Duodenal mucosa (tissue), 2 donors: ENCODE measurements around the gene GABRB1.

Experiments
- H3K27ac ChIP-seq: one replicate; pipeline ENCODE4 v1.7.0; 2013; ENCODE audit warnings: low read depth, low read length
- H3K27me3 ChIP-seq, 2 donors: one replicate each; pipeline ENCODE4 v1.7.0; 2013; ENCODE audit warnings: low read length in 2 of 2, control low read depth in 1 of 2; ENCODE audit not compliant: insufficient read depth in 2 of 2, control insufficient read depth in 1 of 2
- H3K36me3 ChIP-seq, 2 donors: one replicate each; pipeline ENCODE4 v1.7.0; 2013; ENCODE audit warnings: low read length in 2 of 2, control low read depth in 1 of 2; ENCODE audit not compliant: insufficient read depth in 2 of 2, control insufficient read depth in 1 of 2
- H3K4me1 ChIP-seq, 2 donors: one replicate each; pipeline ENCODE4 v1.7.0; 2013; ENCODE audit warnings: low read length in 2 of 2, control low read depth in 1 of 2; ENCODE audit not compliant: insufficient read depth in 2 of 2, control insufficient read depth in 1 of 2
- H3K4me3 ChIP-seq, 2 donors: one replicate each; pipeline ENCODE4 v1.7.0; 2013; ENCODE audit warnings: low read length in 2 of 2, low read depth in 1 of 2
- H3K9ac ChIP-seq, 2 donors: one replicate each; pipeline ENCODE4 v1.7.0; 2013; ENCODE audit warnings: low read length in 2 of 2, low read depth in 1 of 2
- H3K9me3 ChIP-seq, 2 donors: one replicate each; pipeline ENCODE4 v1.7.0; 2013; ENCODE audit warnings: low read length in 2 of 2, control low read depth in 1 of 2; ENCODE audit not compliant: control insufficient read depth in 1 of 2

GABRB1 gene

DNA sequence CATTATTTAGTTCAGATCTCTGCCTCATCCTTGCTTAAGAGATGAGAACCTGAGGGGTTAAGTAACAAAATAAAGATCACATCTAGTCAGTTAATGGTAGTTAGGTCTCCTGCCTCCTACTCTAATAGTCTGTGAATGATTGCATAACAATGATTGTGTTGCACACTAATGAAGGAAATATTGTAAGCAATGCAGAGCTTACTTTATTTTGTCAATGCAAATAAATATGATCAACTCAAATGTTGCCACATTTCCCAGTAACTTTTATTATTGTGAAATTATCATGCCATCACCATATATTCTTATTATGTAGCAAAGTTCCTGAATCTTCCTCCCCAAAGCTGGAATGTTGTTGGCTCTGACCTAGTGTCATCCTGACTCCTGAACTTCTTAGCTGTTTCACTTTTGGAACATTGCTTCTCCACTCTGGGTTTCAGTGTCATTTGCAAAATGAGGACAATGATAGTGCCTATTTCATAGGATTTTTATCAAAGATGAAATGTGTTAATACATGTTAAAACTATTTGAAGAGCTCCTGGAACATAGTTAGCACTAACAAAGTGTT lies 20.9 kb upstream of the GABRB1 start:
- H3K36me3 ChIP-seq: no peaks in the 10 kb centered on the region
- H3K9ac ChIP-seq: no peak overlapping the region
- no peak overlapping the region for H3K27ac ChIP-seq
- H3K4me1 ChIP-seq: peaks cover 4 to 16% of the 10 kb centered on the region in 2 donors
- no peaks in the 10 kb centered on the region for H3K27me3 ChIP-seq
- H3K9me3 ChIP-seq: no peaks in the 10 kb centered on the region
- H3K4me3 ChIP-seq: peak overlapping the region; percentile 29 to 39

- H3K9me3 ChIP-seq: no peaks in the 10 kb centered on the region
- no peaks in the 10 kb centered on the region for H3K27me3 ChIP-seq
- H3K4me3 ChIP-seq: peak overlapping the region; percentile 29 to 39
- H3K27ac ChIP-seq: no peak overlapping the region
- no peak overlapping the region for H3K9ac ChIP-seq
- peaks cover 4 to 16% of the 10 kb centered on the region in 2 donors for H3K4me1 ChIP-seq
- H3K36me3 ChIP-seq: no peaks in the 10 kb centered on the region
These were observed 20.4 kb upstream of the GABRB1 start for GRCh38 chr4:47010912-47011446.

GRCh38 chr4:47012676-47013075 lies 18.7 kb upstream of the GABRB1 start:
- Histone ChIP-seq H3K9me3 (no peaks in the 10 kb centered on the region), H3K4me3 (no peak overlapping the region), H3K4me1 (peaks cover 4 to 16% of the 10 kb centered on the region in 2 donors), H3K27me3 (no peaks in the 10 kb centered on the region), H3K36me3 (no peaks in the 10 kb centered on the region), H3K9ac (no peak overlapping the region), H3K27ac (no peak overlapping the region)

- H3K27ac ChIP-seq: no peak overlapping the region
These were observed 18.0 kb upstream of the GABRB1 start for GRCh38 chr4:47013373-47013772.

DNA sequence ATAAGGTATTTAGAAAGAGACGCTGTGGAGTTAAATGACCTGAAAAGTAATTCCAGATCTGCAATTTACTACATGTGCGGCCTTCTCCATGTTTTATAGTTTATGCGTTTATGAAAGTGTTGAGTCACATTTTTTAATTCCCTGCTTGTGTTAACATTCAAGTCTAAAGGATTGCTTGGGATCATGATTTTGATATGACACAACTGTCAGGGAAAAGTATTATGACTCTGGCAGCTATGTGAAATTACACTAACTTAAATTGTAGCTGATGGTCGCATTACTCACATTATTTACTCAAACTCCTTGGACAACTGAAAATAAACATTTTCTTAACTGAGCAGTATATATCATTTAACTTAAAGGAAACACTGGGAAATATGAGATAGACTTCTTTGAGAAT lies 14.3 kb upstream of the GABRB1 start:
- H3K27ac ChIP-seq: no peak overlapping the region
- no peaks in the 10 kb centered on the region for H3K9me3 ChIP-seq
- no peak overlapping the region for H3K9ac ChIP-seq
- no peak overlapping the region for H3K4me3 ChIP-seq
- no peaks in the 10 kb centered on the region for H3K27me3 ChIP-seq
- no peaks in the 10 kb centered on the region for H3K4me1 ChIP-seq
- H3K36me3 ChIP-seq: no peaks in the 10 kb centered on the region

More at GRCh38 chr4:47013373-47013772, 18.0 kb upstream of the GABRB1 start:
- H3K4me1 ChIP-seq: peaks cover 4 to 16% of the 10 kb centered on the region in 2 donors
- no peaks in the 10 kb centered on the region for H3K36me3 ChIP-seq
- H3K9me3 ChIP-seq: no peaks in the 10 kb centered on the region
- H3K27me3 ChIP-seq: no peaks in the 10 kb centered on the region
- H3K9ac ChIP-seq: no peak overlapping the region
- no peak overlapping the region for H3K4me3 ChIP-seq

- Histone ChIP-seq H3K4me1 (no peaks in the 10 kb centered on the region), H3K9me3 (no peaks in the 10 kb centered on the region), H3K27me3 (no peaks in the 10 kb centered on the region), H3K27ac (no peak overlapping the region), H3K36me3 (no peaks in the 10 kb centered on the region), H3K4me3 (no peak overlapping the region), H3K9ac (no peak overlapping the region)
These were observed 13.9 kb upstream of the GABRB1 start for GRCh38 chr4:47017494-47017893.

DNA sequence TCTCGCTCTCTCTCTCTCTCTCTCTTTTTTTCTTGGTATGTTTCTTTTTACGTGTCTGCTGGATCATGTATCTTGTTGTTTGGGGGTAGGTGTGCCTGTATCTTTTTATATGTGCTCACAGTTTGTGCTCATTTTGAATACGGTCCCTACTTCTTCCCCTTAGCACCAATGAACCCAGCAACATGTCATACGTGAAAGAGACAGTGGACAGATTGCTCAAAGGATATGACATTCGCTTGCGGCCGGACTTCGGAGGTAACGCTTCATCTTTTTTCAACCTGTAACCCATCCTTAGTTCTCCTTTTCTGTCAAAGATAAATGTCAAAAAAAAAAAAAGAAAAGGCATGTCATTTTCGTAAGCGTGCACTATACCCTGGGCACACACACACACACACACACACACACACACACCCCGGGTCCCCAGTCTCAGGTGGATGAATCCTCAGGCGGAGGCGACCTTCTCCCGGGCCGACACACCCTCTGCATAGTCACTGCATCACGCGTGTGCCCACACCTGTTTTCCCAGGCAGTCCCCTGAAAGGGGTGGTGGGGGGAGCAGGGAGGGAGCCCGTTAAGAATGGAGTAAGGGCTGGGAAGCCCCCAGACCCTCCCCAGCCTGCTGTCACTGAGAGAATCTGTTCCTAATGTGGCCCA lies 511 bp downstream of the GABRB1 start:
- H3K4me3 ChIP-seq: peak overlapping the region; percentile 57 to 69
- H3K27ac ChIP-seq: no peak overlapping the region
- peaks cover 0 to 17% of the 10 kb centered on the region in 2 donors for H3K27me3 ChIP-seq

GRCh38 chr4:47032405-47033106 lies 1.2 kb downstream of the GABRB1 start:
- Histone ChIP-seq H3K9me3 (no peaks in the 10 kb centered on the region), H3K4me3 (peak overlapping the region; percentile 57 to 69), H3K4me1 (peaks cover 0 to 6% of the 10 kb centered on the region in 2 donors), H3K27me3 (peaks cover 0 to 17% of the 10 kb centered on the region in 2 donors), H3K27ac (no peak overlapping the region), H3K9ac (peak overlapping the region in 1 of 2 donors; percentile 30), H3K36me3 (no peaks in the 10 kb centered on the region)

More for the DNA sequence above, 511 bp downstream of the GABRB1 start:
- H3K36me3 ChIP-seq: no peaks in the 10 kb centered on the region
- H3K9me3 ChIP-seq: no peaks in the 10 kb centered on the region
- peaks cover 0 to 6% of the 10 kb centered on the region in 2 donors for H3K4me1 ChIP-seq
- peak overlapping the region in 1 of 2 donors; percentile 36 for H3K9ac ChIP-seq

DNA sequence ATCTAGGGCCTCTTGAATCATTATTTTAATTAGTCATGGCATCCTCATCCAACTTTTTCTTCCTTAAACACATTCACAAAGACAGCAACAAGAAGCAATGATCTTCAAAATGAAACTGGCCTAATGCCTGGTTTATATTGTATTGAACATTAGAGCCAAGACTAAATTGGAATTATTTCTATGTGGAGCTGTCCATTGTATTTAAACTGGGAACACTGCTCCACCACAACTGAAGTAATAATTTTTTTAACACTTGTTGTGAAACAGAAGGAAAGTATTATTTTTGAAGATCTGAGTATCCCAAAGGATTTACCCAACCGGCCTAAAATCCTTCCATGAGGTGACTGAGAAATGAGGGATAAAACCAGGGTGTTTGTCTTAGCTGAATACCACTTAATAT lies 6.9 kb downstream of the GABRB1 start:
- Histone ChIP-seq H3K27me3 (no peaks in the 10 kb centered on the region), H3K4me3 (no peak overlapping the region), H3K4me1 (no peaks in the 10 kb centered on the region), H3K27ac (no peak overlapping the region), H3K9ac (no peak overlapping the region), H3K9me3 (no peaks in the 10 kb centered on the region), H3K36me3 (no peaks in the 10 kb centered on the region)

- no peak overlapping the region for H3K4me3 ChIP-seq
- H3K9me3 ChIP-seq: no peaks in the 10 kb centered on the region
- no peak overlapping the region for H3K27ac ChIP-seq
- no peaks in the 10 kb centered on the region for H3K36me3 ChIP-seq
- no peaks in the 10 kb centered on the region for H3K4me1 ChIP-seq
- no peaks in the 10 kb centered on the region for H3K27me3 ChIP-seq
- no peak overlapping the region for H3K9ac ChIP-seq
These were observed 9.5 kb downstream of the GABRB1 start for GRCh38 chr4:47040828-47041227.
